Endodermal cell (in vitro differentiated cells): ENCODE results near the gene IL1RAPL2. TPM values are rescaled to one million over a fixed set of nuclear protein-coding genes. Genes with fewer than 3 reads are reported as not detected.

Source experiments
- DNase-seq: peaks from one replicate; pipeline ENCODE4 v3.0.0-alpha.2; 2017
- H3K27ac ChIP-seq: 2 replicates; pipeline ENCODE4 v1.5.1; 2013; ENCODE audit warnings: mild to moderate bottlenecking, low read depth, low read length, moderate library complexity
- H3K27me3 ChIP-seq: 2 replicates; pipeline ENCODE4 v1.6.1; 2013; ENCODE audit warnings: mild to moderate bottlenecking, low read length, moderate library complexity; ENCODE audit not compliant: insufficient read depth, control insufficient read depth, poor library complexity, severe bottlenecking
- H3K36me3 ChIP-seq: 2 replicates; pipeline ENCODE4 v1.7.0; 2013; ENCODE audit warnings: mild to moderate bottlenecking, low read length, moderate library complexity; ENCODE audit not compliant: control insufficient read depth, insufficient read depth
- H3K4me1 ChIP-seq: one replicate; pipeline ENCODE4 v1.7.0; 2013; ENCODE audit warnings: low read length; ENCODE audit not compliant: control insufficient read depth, insufficient read depth
- H3K4me3 ChIP-seq: 2 replicates; pipeline ENCODE4 v1.5.1; 2013; ENCODE audit warnings: mild to moderate bottlenecking, low read length, moderate library complexity
- H3K9ac ChIP-seq: 2 replicates; pipeline ENCODE4 v1.6.1; 2013; ENCODE audit warnings: mild to moderate bottlenecking, low read length, moderate library complexity; ENCODE audit not compliant: poor library complexity, severe bottlenecking; ENCODE audit errors: extremely low read depth
- H3K9me3 ChIP-seq: 2 replicates; pipeline ENCODE4 v1.6.1; 2013; ENCODE audit warnings: mild to moderate bottlenecking, low read length, moderate library complexity; ENCODE audit not compliant: control insufficient read depth
- H3K27ac Mint-ChIP-seq: 2 replicates; pipeline ENCODE4 v1.8.0; 2020; ENCODE audit warnings: mixed read lengths
- H3K27me3 Mint-ChIP-seq: 2 replicates; pipeline ENCODE4 v1.8.0; 2021; ENCODE audit warnings: mild to moderate bottlenecking, mixed read lengths; ENCODE audit not compliant: insufficient read depth
- H3K36me3 Mint-ChIP-seq: 2 replicates; pipeline ENCODE4 v1.8.0; 2020; ENCODE audit warnings: low read depth, mixed read lengths
- H3K4me1 Mint-ChIP-seq: 2 replicates; pipeline ENCODE4 v1.8.0; 2020; ENCODE audit warnings: mixed read lengths
- H3K4me3 Mint-ChIP-seq: 2 replicates; pipeline ENCODE4 v1.8.0; 2020; ENCODE audit warnings: mild to moderate bottlenecking, moderate library complexity, mixed read lengths
- H3K9me3 Mint-ChIP-seq: 2 replicates; pipeline ENCODE4 v1.8.0; 2020; ENCODE audit warnings: mild to moderate bottlenecking, mixed read lengths
- WGBS, 2 experiments: methylation state at CpG; one replicate each; pipeline versions ENCODE4 v1.1.5 to v1.1.7; 2013; ENCODE audit warnings: missing lambda C conversion rate in 2 of 2, mixed read lengths in 1 of 2; ENCODE audit not compliant: insufficient coverage in 1 of 2, insufficient read length in 1 of 2; 5-methylcytosine and 5-hydroxymethylcytosine counted together
- total RNA-seq, 2 donors: library from RNA; stranded (reverse); fragmentation: NEBNext Ultra II Directional in 1 of 2; extraction: Animal tissue kit (Norgen Biotek cat#: 25700) in 1 of 2; gene quantifications; 2 replicates in 1 of 2; 3 replicates in 1 of 2; pipeline ENCODE4 v1.2.1, GENCODE V29; 2021
- TF ChIP-seq, protein P1 (sequence below): fragments of 200-600 bp; sonication (generic); conservative IDR thresholded peaks from 2 replicates; pipeline ENCODE4 v1.5.0; 2021; ENCODE audit warnings: antibody characterized with exemption, mild to moderate bottlenecking

Gene IL1RAPL2
- total RNA-seq, 2 donors from 2014 or later, result 0.13 TPM; not detected in 1

DNA sequence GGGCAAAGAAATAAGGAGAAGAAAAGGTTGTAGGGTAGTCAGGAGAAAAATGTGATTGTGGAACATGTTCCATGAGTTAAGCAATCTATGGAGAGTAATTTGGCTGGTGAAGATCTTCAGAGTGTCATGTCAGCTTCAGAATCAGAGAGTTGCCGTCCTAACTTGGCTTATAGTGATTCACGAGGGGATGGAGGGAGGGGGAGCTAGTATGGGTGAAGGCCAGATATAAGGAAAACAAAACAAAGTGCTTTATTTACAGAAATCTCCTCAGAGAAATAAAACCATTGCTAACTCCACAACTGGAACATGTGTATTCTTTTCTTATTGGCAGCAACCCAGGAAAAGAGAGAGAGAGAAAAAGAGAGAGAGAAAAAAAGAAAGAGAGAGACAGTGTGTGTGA is 999.9 kb downstream of the IL1RAPL2 start:
- Mint-ChIP-seq H3K9me3 (peaks cover 9% of the 10 kb centered on the region), H3K36me3 (no peaks in the 10 kb centered on the region), H3K27ac (no peak overlapping the region), H3K4me1 (no peaks in the 10 kb centered on the region), H3K27me3 (no peaks in the 10 kb centered on the region), H3K4me3 (no peak overlapping the region)
- 89% methylated on average over 2 of the region's 2 CpGs; no CpG with 5 or more reads in 1 of the 2 experiments for WGBS, 2 experiments
- H3K27me3 ChIP-seq, result no peaks in the 10 kb centered on the region
- no peak overlapping the region for H3K9ac ChIP-seq
- DNase-seq, result no peak
- TF ChIP-seq, protein P1, sequence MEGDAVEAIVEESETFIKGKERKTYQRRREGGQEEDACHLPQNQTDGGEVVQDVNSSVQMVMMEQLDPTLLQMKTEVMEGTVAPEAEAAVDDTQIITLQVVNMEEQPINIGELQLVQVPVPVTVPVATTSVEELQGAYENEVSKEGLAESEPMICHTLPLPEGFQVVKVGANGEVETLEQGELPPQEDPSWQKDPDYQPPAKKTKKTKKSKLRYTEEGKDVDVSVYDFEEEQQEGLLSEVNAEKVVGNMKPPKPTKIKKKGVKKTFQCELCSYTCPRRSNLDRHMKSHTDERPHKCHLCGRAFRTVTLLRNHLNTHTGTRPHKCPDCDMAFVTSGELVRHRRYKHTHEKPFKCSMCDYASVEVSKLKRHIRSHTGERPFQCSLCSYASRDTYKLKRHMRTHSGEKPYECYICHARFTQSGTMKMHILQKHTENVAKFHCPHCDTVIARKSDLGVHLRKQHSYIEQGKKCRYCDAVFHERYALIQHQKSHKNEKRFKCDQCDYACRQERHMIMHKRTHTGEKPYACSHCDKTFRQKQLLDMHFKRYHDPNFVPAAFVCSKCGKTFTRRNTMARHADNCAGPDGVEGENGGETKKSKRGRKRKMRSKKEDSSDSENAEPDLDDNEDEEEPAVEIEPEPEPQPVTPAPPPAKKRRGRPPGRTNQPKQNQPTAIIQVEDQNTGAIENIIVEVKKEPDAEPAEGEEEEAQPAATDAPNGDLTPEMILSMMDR, result no peak
- no peak overlapping the region for H3K4me3 ChIP-seq
- no peak overlapping the region for H3K27ac ChIP-seq
- H3K4me1 ChIP-seq, result no peaks in the 10 kb centered on the region
- no peaks in the 10 kb centered on the region for H3K36me3 ChIP-seq
- H3K9me3 ChIP-seq, result no peaks in the 10 kb centered on the region

DNA sequence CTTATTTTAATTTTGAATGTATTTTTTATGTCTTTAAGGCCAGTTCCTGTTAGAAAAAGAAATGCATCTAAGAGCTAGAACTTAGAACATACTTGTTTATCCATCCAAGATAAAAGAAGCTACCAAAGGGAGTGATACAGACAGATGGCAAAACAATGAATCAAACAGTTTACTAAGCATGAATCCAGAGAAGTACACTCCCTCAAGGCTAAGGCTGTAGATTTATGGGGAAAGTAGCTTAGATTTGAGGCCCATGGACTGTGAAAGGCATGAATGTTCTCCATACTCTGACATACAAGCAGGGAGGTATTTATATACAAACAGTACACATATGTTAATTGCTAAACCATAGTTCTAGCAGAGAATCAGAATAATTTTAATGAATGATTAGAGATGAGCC is 1001.1 kb downstream of the IL1RAPL2 start:
- Histone ChIP-seq H3K27ac (no peak overlapping the region), H3K36me3 (no peaks in the 10 kb centered on the region), H3K9me3 (no peaks in the 10 kb centered on the region), H3K9ac (no peak overlapping the region), H3K27me3 (no peaks in the 10 kb centered on the region), H3K4me3 (no peak overlapping the region), H3K4me1 (no peaks in the 10 kb centered on the region)
- TF ChIP-seq, protein P1, result no peak
- Mint-ChIP-seq H3K4me3 (no peak overlapping the region), H3K4me1 (no peaks in the 10 kb centered on the region), H3K36me3 (no peaks in the 10 kb centered on the region), H3K27me3 (no peaks in the 10 kb centered on the region), H3K27ac (no peak overlapping the region), H3K9me3 (peaks cover 9% of the 10 kb centered on the region)
- no peak for DNase-seq

DNA sequence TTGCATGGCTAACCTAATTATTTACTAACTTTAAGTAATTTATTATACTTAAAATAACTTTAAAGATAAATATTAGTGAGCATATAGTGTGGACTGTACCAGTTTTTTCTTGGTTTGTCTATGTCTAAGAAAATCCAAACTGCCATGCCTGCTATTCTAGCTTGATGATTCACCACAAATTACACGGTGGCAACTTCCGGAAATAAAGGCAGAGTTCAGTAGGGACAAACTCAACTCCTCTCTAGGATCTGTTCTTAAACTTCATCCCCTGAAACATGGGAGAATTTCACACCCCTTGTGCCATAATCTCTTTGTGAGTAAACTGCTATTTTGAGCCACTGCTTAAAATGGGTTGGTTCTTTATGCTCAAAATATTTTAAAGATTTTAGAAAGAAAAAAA is 1042.7 kb downstream of the IL1RAPL2 start:
- no peak overlapping the region for H3K27ac Mint-ChIP-seq
- no peaks in the 10 kb centered on the region for H3K27me3 Mint-ChIP-seq
- TF ChIP-seq, protein P1, result no peak
- 80% methylated on average over 2 of the region's 2 CpGs; no CpG with 5 or more reads in 1 of the 2 experiments for WGBS, 2 experiments
- Histone ChIP-seq H3K27me3 (no peaks in the 10 kb centered on the region), H3K4me1 (no peaks in the 10 kb centered on the region), H3K9ac (no peak overlapping the region), H3K36me3 (no peaks in the 10 kb centered on the region), H3K27ac (no peak overlapping the region), H3K4me3 (no peak overlapping the region), H3K9me3 (no peaks in the 10 kb centered on the region)
- DNase-seq, result no peak
- H3K4me3 Mint-ChIP-seq, result no peak overlapping the region
- H3K4me1 Mint-ChIP-seq, result no peaks in the 10 kb centered on the region
- H3K9me3 Mint-ChIP-seq, result peaks cover 43% of the 10 kb centered on the region
- H3K36me3 Mint-ChIP-seq, result no peaks in the 10 kb centered on the region
